ENCODE data around the gene PGRMC1. TPM values are rescaled to one million over a fixed set of nuclear protein-coding genes. Genes with fewer than 3 reads are reported as not detected.

Gene PGRMC1
- total RNA-seq, 1 donor from 2014 or later = 112 TPM

Other genes starting within 250 kb of the PGRMC1 start
- gene CT47C1, start 163.3 kb upstream of the PGRMC1 start, total RNA-seq = not detected
- 4.9 TPM for gene KIAA1210, start 108.5 kb upstream of the PGRMC1 start, total RNA-seq
- 19.7 TPM for gene SLC25A43, start 163.1 kb downstream of the PGRMC1 start, total RNA-seq
- gene SLC25A5, start 232.2 kb downstream of the PGRMC1 start, total RNA-seq = 243 TPM

Data from ureter (tissue), 1 donor.